ENCODE measurements around the gene RAC2. TPM values are rescaled to one million over a fixed set of nuclear protein-coding genes. Genes with fewer than 3 reads are reported as not detected.
A peak's percentile ranks its signal among the peaks of the same experiment; 100 is the strongest.

RAC2 gene
- total and polyA plus RNA-seq, 2 of the 8 experiments (the other 6 are each of a cell fraction or from before 2014, with no cell fraction given): 2.3 to 4.3 TPM

DNA sequence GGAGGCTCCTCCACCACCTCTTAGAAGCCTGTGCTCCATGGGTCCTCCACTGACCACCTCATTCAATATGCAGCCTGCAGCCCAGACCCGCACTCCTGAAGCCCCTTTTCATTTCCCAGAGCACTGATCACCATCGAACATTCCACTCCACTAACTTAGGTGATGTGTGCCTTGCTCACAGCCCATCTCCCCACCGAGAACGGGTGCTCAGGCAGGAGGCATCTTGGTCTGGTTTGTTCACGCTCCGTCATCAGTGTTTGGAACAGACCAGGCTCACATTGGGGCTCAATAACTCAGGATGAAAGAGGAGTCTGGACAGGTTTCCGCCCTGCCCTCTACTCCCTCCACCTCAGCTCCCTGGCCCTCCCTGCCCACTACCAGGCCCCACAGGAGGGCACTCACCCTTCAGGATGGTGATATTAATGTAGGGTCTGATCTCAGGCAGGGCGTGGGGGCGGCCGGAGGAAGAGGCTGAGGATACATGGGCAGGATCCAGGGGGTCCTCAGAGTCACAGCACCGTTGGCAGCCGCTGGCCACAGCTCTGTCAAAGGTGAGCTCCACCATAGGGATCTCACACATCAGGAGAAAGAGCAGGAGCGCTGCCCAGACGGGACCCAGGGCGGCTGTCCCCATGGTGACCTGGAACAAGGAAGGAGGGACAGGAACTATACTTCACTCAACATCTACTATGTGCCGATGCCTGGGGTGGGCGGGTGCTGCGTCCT lies 59.1 kb downstream of the RAC2 start:
- Histone ChIP-seq H4K20me1 (replicated peaks in 1 of 2; ENCODE audit: control insufficient read depth in 1 of 2, insufficient read depth in 2 of 2, low read length in 2 of 2) (no peaks in the 10 kb centered on the region), H3K36me3 (ENCODE audit: control insufficient read depth in 2 of 4, insufficient read depth in 4 of 4, low read length in 3 of 4) (no peaks in the 10 kb centered on the region), H3K14ac (ENCODE audit: insufficient read length) (no peak overlapping the region), H3K4ac (replicated peaks; ENCODE audit: insufficient read length, low read depth, low read length) (no peak overlapping the region), H3K4me2 (ENCODE audit: insufficient read depth in 1 of 2, low read depth in 2 of 2, low read length in 2 of 2) (no peak overlapping the region), H3K27ac (ENCODE audit: low read depth, low read length) (no peak overlapping the region), H2BK15ac (ENCODE audit: low read length) (0 out of 2 replicates have a peak overlapping the region, but pooled peaks have one; percentile 1), H4K91ac (replicated peaks; ENCODE audit: insufficient read length, low read length) (peak overlapping the region; percentile 13), H3K9ac (replicated peaks in 1 of 4; ENCODE audit: extremely low read depth in 1 of 4, low read depth in 3 of 4, low read length in 3 of 4) (no peak overlapping the region), H3K56ac (replicated peaks; ENCODE audit: insufficient read length, low read depth, low read length) (no peak overlapping the region), H2AK5ac (ENCODE audit: low read depth, low read length) (no peak overlapping the region), H2BK5ac (ENCODE audit: low read depth, low read length) (no peak overlapping the region; the same call in 1 of the 2 replicates), H3K4me3 (ENCODE audit: extremely low read depth in 1 of 4, insufficient read depth in 2 of 4, low read depth in 3 of 4, low read length in 4 of 4) (no peak overlapping the region), H3K27me3 (replicated peaks in 1 of 4; ENCODE audit: control insufficient read depth in 3 of 4, extremely low read depth in 1 of 4, insufficient read depth in 3 of 4, low read length in 3 of 4) (no peaks in the 10 kb centered on the region), H3K23me2 (ENCODE audit: low read depth, low read length) (peaks cover 3% of the 10 kb centered on the region; the same call in 1 of the 2 replicates), H2BK12ac (ENCODE audit: low read depth, low read length) (no peak overlapping the region), H4K8ac (ENCODE audit: extremely low read depth, insufficient read depth, low read length) (no peak overlapping the region), H3K18ac (ENCODE audit: extremely low read depth, low read length) (no peak overlapping the region), H2BK120ac (replicated peaks; ENCODE audit: low read depth, low read length) (no peak overlapping the region), H3K23ac (ENCODE audit: insufficient read length) (no peak overlapping the region), H2BK20ac (ENCODE audit: low read length) (no peak overlapping the region), H2AFZ (ENCODE audit: low read length) (no peak overlapping the region), H4K5ac (ENCODE audit: insufficient read length, low read depth, low read length) (no peak overlapping the region), H3K9me3 (ENCODE audit: insufficient read depth in 2 of 2, low read depth in 1 of 2, low read length in 1 of 2) (no peaks in the 10 kb centered on the region), H3K79me2 (ENCODE audit: control insufficient read depth in 1 of 2, insufficient read depth in 2 of 2, low read length in 2 of 2) (no peaks in the 10 kb centered on the region), H3K79me1 (ENCODE audit: low read depth, low read length) (no peaks in the 10 kb centered on the region), H3K4me1 (replicated peaks in 1 of 4; ENCODE audit: control insufficient read depth in 3 of 4, insufficient read depth in 4 of 4, low read length in 3 of 4) (peaks cover 7 to 23% (median 15%) of the 10 kb centered on the region in 4 experiments)
- ChIA-PET CTCF (ENCODE audit: partially characterized antibody) (interaction anchor here (0.8 to 5.8 kb wide), 5 partner anchors 9 to 76 kb away, joined by 3 to 29 read pairs (median 8); no protein-coding TSS in a partner anchor), POLR2A (ENCODE audit: partially characterized antibody) (no interaction called here)
- WGBS, 2 experiments (ENCODE audit: extremely low coverage in 1 of 2, insufficient coverage in 1 of 2, insufficient read length in 1 of 2, insufficient replicate concordance in 2 of 2, low coverage in 1 of 2, low lambda C conversion rate in 2 of 2, missing lambda C conversion rate in 1 of 2): 89% methylated on average over 13 of the region's 18 CpGs; no CpG with 5 or more reads in 1 of the 2 experiments
- no peak for FAIRE-seq
- no peak for DNase-seq (ENCODE audit: low read depth in 1 of 2, low spot score in 2 of 2)
- TF ChIP-seq SIX5 (IDR thresholded peaks at IDR 0.05; ENCODE audit: low read depth, low read length): no peak
- no peak for TF ChIP-seq ASH2L (IDR thresholded peaks at IDR 0.05; ENCODE audit: low read length)
- no peak for TF ChIP-seq JUND (IDR thresholded peaks at IDR 0.05; ENCODE audit: low read length)
- TF ChIP-seq TBP (IDR thresholded peaks at IDR 0.05; ENCODE audit: low read depth, low read length): no peak
- TF ChIP-seq KDM1A (IDR thresholded peaks at IDR 0.05; ENCODE audit: borderline replicate concordance, low read length): no peak
- TF ChIP-seq, protein P1, sequence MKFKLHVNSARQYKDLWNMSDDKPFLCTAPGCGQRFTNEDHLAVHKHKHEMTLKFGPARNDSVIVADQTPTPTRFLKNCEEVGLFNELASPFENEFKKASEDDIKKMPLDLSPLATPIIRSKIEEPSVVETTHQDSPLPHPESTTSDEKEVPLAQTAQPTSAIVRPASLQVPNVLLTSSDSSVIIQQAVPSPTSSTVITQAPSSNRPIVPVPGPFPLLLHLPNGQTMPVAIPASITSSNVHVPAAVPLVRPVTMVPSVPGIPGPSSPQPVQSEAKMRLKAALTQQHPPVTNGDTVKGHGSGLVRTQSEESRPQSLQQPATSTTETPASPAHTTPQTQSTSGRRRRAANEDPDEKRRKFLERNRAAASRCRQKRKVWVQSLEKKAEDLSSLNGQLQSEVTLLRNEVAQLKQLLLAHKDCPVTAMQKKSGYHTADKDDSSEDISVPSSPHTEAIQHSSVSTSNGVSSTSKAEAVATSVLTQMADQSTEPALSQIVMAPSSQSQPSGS (IDR thresholded peaks at IDR 0.05; ENCODE audit: low read length): no peak
- TF ChIP-seq, protein P2, sequence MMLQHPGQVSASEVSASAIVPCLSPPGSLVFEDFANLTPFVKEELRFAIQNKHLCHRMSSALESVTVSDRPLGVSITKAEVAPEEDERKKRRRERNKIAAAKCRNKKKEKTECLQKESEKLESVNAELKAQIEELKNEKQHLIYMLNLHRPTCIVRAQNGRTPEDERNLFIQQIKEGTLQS (IDR thresholded peaks at IDR 0.05; ENCODE audit: insufficient read depth, low read depth, low read length): no peak
- TF ChIP-seq SIN3A (conservative IDR thresholded peaks at IDR 0.05 in 1 of 2, IDR thresholded peaks at IDR 0.05 in 1 of 2; ENCODE audit: low read depth in 1 of 2, low read length in 2 of 2): no peak
- TF ChIP-seq ZNF274 (IDR thresholded peaks at IDR 0.05; ENCODE audit: borderline replicate concordance, extremely low read depth, low read length): no peak
